Endothelial cell (in vitro differentiated cells): ENCODE measurements around the gene ZBTB22. TPM values are rescaled to one million over a fixed set of nuclear protein-coding genes. Genes with fewer than 3 reads are reported as not detected.
"Not testable (repeated sequence)": the region's sequence is repeated elsewhere in the genome, so short reads cannot be mapped to it uniquely, and the experiment has no call there.

ENCODE experiments used
- DNase-seq: peaks from one replicate; pipeline ENCODE4 v3.0.0; 2021; ENCODE audit warnings: low spot score
- H3K27ac Mint-ChIP-seq: one replicate; pipeline ENCODE4 v1.8.0; 2021; ENCODE audit warnings: mixed read lengths, inconsistent platforms; ENCODE audit not compliant: unreplicated experiment
- H3K27me3 Mint-ChIP-seq: one replicate; pipeline ENCODE4 v1.8.0; 2021; ENCODE audit warnings: mild to moderate bottlenecking, moderate library complexity, mixed read lengths, inconsistent platforms; ENCODE audit not compliant: unreplicated experiment
- H3K36me3 Mint-ChIP-seq: one replicate; pipeline ENCODE4 v1.8.0; 2021; ENCODE audit warnings: mild to moderate bottlenecking, low read depth, mixed read lengths, inconsistent platforms; ENCODE audit not compliant: unreplicated experiment
- H3K4me1 Mint-ChIP-seq: one replicate; pipeline ENCODE4 v1.8.0; 2021; ENCODE audit warnings: mild to moderate bottlenecking, mixed read lengths, inconsistent platforms; ENCODE audit not compliant: unreplicated experiment
- H3K4me3 Mint-ChIP-seq: one replicate; pipeline ENCODE4 v1.8.0; 2021; ENCODE audit warnings: mild to moderate bottlenecking, mixed read lengths, inconsistent platforms; ENCODE audit not compliant: unreplicated experiment
- H3K9me3 Mint-ChIP-seq: one replicate; pipeline ENCODE4 v1.8.0; 2021; ENCODE audit warnings: mixed read lengths, inconsistent platforms; ENCODE audit not compliant: unreplicated experiment
- total RNA-seq: library from RNA; stranded (reverse); fragmentation: NEBNext Ultra II Directional; extraction: Animal tissue kit (Norgen Biotek cat#: 25700); gene quantifications from one replicate; pipeline ENCODE4 v1.2.1, GENCODE V29; 2021; ENCODE audit not compliant: unreplicated experiment
- TF ChIP-seq, protein P1 (sequence below): fragments of 200-600 bp; sonication (generic); IDR thresholded peaks from one replicate; pipeline ENCODE4 v1.5.0; 2021; ENCODE audit warnings: antibody characterized with exemption; ENCODE audit not compliant: unreplicated experiment

Gene ZBTB22
- total RNA-seq, 1 donor from 2014 or later = 16.9 TPM

DNA sequence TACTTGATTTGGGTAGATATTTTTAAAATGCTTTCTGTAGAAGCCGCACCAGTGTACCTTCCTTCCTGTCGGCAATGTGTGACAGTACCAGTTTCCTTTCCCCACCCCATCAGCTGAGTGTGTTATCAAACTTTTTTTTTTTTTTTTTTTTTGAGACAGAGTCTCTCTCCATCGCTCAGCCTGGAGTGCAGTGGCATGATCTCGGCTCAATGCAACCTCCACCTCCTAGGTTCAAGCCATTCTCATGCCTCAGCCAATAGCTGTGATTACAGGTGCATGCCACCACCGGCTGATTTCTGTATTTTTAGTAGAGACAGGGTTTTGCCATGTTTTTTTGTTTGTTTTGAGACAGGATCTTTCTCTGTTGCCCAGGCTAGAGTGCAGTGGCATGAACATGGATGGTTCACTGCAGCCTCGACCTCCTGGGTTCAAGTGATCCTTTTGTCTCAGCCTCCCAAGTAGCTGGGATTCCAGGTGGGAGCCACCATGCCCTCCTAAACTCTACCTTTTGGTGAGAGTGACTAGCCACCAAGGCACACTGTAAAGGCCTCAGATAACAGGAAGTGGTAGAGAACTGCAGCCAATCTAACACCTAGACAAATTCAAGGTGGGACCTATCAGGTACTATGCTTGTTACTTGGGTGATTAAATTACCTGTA, 26.5 kb upstream of the ZBTB22 start:
- H3K4me1 Mint-ChIP-seq = peaks cover 17% of the 10 kb centered on the region
- DNase-seq = no peak
- no peak overlapping the region for H3K27ac Mint-ChIP-seq
- no peaks in the 10 kb centered on the region for H3K9me3 Mint-ChIP-seq
- H3K27me3 Mint-ChIP-seq = no peaks in the 10 kb centered on the region
- TF ChIP-seq, protein P1, sequence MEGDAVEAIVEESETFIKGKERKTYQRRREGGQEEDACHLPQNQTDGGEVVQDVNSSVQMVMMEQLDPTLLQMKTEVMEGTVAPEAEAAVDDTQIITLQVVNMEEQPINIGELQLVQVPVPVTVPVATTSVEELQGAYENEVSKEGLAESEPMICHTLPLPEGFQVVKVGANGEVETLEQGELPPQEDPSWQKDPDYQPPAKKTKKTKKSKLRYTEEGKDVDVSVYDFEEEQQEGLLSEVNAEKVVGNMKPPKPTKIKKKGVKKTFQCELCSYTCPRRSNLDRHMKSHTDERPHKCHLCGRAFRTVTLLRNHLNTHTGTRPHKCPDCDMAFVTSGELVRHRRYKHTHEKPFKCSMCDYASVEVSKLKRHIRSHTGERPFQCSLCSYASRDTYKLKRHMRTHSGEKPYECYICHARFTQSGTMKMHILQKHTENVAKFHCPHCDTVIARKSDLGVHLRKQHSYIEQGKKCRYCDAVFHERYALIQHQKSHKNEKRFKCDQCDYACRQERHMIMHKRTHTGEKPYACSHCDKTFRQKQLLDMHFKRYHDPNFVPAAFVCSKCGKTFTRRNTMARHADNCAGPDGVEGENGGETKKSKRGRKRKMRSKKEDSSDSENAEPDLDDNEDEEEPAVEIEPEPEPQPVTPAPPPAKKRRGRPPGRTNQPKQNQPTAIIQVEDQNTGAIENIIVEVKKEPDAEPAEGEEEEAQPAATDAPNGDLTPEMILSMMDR = no peak
- no peak overlapping the region for H3K4me3 Mint-ChIP-seq
- H3K36me3 Mint-ChIP-seq = no peaks in the 10 kb centered on the region

DNA sequence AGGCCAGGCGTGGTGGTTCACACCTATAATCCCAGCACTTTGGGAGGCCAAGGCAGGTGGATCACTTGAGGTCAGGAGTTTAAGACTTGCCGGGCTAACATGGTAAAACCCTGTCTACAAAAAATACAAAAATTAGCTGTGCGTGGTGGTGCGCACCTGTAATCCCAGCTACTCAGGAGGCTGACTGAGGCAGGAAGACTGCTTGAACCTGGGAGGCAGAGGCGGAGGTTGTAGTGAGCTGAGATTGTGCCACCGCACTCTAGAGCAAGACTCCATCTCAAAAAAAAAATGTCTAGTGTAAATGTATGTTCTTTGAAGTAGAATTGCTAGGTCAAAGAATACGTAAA, 26.0 kb upstream of the ZBTB22 start:
- not testable (repeated sequence) for H3K27me3 Mint-ChIP-seq, DNase-seq, H3K27ac Mint-ChIP-seq, H3K36me3 Mint-ChIP-seq, H3K4me3 Mint-ChIP-seq, H3K9me3 Mint-ChIP-seq
- H3K4me1 Mint-ChIP-seq = peaks cover 17% of the 10 kb centered on the region

DNA sequence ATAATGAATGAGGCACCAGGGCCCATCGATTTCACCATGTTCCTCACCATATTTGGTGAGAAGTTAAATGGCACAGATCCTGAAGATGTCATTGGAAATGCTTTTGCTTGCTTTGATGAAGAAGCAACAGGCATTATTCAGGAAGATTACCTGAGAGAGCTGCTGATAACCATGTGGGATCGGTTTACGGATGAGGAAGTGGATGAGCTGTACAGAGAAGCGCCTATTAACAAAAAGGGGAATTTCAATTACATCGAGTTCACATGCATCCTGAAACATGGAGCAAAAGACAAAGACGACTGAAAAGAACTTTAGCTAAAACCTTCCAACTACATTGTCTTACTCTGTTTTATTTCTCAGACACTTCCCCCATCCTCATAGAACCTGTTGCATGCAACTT, 21.6 kb upstream of the ZBTB22 start:
- DNase-seq = no peak
- Mint-ChIP-seq H3K36me3 (no peaks in the 10 kb centered on the region), H3K27ac (no peak overlapping the region), H3K4me1 (peaks cover 6% of the 10 kb centered on the region), H3K4me3 (no peak overlapping the region), H3K27me3 (peaks cover 2% of the 10 kb centered on the region), H3K9me3 (no peaks in the 10 kb centered on the region)
- TF ChIP-seq, protein P1 = no peak

DNA sequence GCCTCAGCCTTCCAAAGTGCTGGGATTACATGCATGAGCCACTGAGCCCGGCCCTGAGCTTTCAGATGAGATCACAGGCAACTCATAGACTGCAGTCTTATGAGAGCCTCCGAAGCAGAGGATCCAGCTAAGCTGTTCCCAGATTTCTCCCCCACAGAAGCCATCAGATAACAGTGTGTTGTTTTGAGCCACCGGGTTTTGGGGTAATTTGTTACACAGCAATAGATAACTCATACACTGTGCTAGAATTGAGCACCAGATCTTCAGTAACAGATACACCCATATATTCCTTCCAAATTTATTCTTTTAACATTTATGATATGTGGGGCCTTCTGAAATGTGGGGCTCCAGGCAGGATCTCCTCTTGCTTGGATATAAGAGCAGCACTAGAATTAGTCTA, 19.0 kb upstream of the ZBTB22 start:
- DNase-seq = no peak
- H3K9me3 Mint-ChIP-seq = no peaks in the 10 kb centered on the region
- H3K27ac Mint-ChIP-seq = no peak overlapping the region
- no peaks in the 10 kb centered on the region for H3K36me3 Mint-ChIP-seq
- TF ChIP-seq, protein P1 = no peak
- no peaks in the 10 kb centered on the region for H3K4me1 Mint-ChIP-seq
- peaks cover 2% of the 10 kb centered on the region for H3K27me3 Mint-ChIP-seq
- no peak overlapping the region for H3K4me3 Mint-ChIP-seq

DNA sequence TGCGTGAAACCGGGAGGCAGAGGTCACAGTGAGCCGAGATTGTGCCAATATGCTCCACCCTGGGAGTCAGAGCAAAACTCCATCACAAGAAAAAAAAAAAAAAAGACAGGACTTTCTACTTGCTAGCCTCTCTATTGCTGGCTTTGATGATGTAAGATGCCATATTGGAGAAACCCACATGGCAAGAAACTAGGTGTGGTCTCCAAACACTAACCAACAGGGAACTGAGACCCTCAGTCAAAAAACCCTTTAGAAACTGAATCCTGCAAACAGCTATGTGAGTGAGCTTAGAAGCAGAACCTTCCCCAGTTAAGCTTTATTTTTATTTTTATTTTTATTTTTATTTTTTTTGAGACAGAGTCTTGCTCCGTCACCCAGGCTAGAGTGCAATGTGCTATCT, 18.4 kb upstream of the ZBTB22 start:
- DNase-seq = no peak
- H3K9me3 Mint-ChIP-seq = no peaks in the 10 kb centered on the region
- TF ChIP-seq, protein P1 = no peak
- H3K4me3 Mint-ChIP-seq = no peak overlapping the region
- H3K27me3 Mint-ChIP-seq = peaks cover 2% of the 10 kb centered on the region
- no peaks in the 10 kb centered on the region for H3K4me1 Mint-ChIP-seq
- H3K27ac Mint-ChIP-seq = no peak overlapping the region
- H3K36me3 Mint-ChIP-seq = no peaks in the 10 kb centered on the region
